ENCODE results near the gene SELENOV.

DNA sequence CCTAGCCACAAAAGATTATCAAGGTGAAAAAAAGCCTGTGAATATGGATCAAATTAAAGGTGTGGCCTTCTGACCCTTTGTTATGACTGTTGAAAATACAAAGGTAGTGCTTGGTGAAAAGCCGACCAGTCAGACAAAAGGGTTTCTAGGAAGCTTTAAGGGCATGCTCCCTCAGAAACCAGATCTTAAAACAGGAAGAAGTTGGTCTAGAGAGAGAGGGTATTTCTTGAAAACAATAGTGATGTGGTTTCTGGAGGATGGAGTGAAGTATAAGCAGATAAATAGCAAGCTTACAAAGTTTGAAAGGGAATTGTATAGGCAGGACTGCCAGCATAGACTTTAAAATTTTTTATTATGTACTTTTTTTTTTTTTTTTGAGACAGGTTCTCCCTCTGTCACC, 30.0 kb downstream of the SELENOV start:
- TF ChIP-seq CTCF (IDR thresholded peaks at IDR 0.05 in 2 of 3, conservative IDR thresholded peaks at IDR 0.05 in 1 of 3; ENCODE audit: borderline replicate concordance in 1 of 3, insufficient read depth in 1 of 3, low read depth in 2 of 3, low read length in 2 of 3) (no peak), EZH2phosphoT487 (IDR thresholded peaks at IDR 0.05; ENCODE audit: borderline replicate concordance) (no peak), ELF1 (IDR thresholded peaks at IDR 0.05; ENCODE audit: borderline replicate concordance, low read depth) (no peak), SP1 (IDR thresholded peaks at IDR 0.05; ENCODE audit: low read depth) (no peak), EGR1 (IDR thresholded peaks at IDR 0.05; ENCODE audit: low read depth) (no peak), POLR2A (IDR thresholded peaks at IDR 0.05; ENCODE audit: borderline replicate concordance, extremely low read depth, insufficient read depth, insufficient read length) (no peak)
- TF ChIP-seq, protein P1, sequence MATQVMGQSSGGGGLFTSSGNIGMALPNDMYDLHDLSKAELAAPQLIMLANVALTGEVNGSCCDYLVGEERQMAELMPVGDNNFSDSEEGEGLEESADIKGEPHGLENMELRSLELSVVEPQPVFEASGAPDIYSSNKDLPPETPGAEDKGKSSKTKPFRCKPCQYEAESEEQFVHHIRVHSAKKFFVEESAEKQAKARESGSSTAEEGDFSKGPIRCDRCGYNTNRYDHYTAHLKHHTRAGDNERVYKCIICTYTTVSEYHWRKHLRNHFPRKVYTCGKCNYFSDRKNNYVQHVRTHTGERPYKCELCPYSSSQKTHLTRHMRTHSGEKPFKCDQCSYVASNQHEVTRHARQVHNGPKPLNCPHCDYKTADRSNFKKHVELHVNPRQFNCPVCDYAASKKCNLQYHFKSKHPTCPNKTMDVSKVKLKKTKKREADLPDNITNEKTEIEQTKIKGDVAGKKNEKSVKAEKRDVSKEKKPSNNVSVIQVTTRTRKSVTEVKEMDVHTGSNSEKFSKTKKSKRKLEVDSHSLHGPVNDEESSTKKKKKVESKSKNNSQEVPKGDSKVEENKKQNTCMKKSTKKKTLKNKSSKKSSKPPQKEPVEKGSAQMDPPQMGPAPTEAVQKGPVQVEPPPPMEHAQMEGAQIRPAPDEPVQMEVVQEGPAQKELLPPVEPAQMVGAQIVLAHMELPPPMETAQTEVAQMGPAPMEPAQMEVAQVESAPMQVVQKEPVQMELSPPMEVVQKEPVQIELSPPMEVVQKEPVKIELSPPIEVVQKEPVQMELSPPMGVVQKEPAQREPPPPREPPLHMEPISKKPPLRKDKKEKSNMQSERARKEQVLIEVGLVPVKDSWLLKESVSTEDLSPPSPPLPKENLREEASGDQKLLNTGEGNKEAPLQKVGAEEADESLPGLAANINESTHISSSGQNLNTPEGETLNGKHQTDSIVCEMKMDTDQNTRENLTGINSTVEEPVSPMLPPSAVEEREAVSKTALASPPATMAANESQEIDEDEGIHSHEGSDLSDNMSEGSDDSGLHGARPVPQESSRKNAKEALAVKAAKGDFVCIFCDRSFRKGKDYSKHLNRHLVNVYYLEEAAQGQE (IDR thresholded peaks at IDR 0.05; ENCODE audit: low read depth), result no peak

Measured in HCT116 (cell line).